ENCODE data around the gene CIRBP. TPM values are rescaled to one million over a fixed set of nuclear protein-coding genes. Genes with fewer than 3 reads are reported as not detected.

CIRBP gene
- total and polyA plus RNA-seq, 9 of the 15 experiments (the other 6 are each of a cell fraction or from before 2014, with no cell fraction given), result 20.5 to 327 (median 176) TPM

DNA sequence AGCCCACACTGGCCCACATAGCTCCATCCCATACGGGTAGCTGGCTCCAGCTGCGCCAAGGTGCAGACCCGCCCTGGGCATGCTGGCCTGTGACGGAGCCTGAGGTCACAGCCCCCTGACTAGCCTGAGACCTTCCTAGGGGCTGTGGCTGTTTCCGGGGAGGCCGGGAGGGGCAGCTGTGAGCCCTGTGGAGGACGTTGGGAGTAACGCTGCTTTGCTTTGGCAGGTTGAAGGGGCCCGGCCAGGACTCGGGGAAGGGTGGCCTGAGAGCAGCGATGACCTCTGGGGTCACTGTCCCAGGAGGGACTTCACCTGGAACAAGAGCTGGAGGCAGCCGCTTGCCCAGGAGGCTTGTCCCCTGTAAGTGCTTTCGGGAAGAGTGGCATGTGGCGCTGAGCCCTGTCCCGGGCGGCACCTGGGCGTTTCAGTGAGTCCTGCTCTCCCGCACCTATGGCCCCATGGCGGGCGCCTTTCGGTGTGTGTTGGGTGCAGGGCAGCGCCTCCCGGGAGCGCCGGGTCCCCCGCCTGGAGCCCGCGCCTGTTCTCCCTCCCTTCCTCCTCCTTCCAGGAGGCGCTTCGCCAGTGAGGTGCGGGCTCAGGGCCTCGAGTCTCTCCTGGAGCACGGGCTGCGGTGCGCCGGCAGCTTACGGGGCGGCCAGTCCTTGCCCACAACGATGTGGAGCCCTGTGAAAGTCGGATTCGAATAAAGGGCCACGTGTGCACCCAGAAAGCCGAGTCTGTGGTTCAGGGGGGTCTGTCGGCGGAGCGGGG lies 5.1 kb downstream of the CIRBP start (continued):
- TF ChIP-seq ZNF407 (IDR thresholded peaks at IDR 0.05; ENCODE audit: low read depth) (no peak), RCOR1 (IDR thresholded peaks at IDR 0.05; ENCODE audit: borderline replicate concordance in 1 of 2, low read depth in 2 of 2, low read length in 2 of 2) (no peak), ZNF174 (CRISPR knock-in tag; IDR thresholded peaks at IDR 0.05) (no peak), DNMT1 (IDR thresholded peaks at IDR 0.05) (no peak), ATF1 (CRISPR knock-in tag; IDR thresholded peaks at IDR 0.05) (no peak), ATF1 (tag; IDR thresholded peaks at IDR 0.05) (peak; percentile 40; the same call in 1 of the 2 replicates), CHAMP1 (IDR thresholded peaks at IDR 0.05) (no peak), ZNF644 (tag; IDR thresholded peaks at IDR 0.05; ENCODE audit: low read depth) (peak; percentile 61; the same call in 1 of the 2 replicates), ZFPM2 (CRISPR knock-in tag; IDR thresholded peaks at IDR 0.05) (peak; percentile 14; the same call in 1 of the 2 replicates), MTA3 (IDR thresholded peaks at IDR 0.05; ENCODE audit: borderline replicate concordance) (peak; percentile 50; the same call in 1 of the 2 replicates), ZNF41 (CRISPR knock-in tag; conservative IDR thresholded peaks at IDR 0.05) (no peak), STAG1 (CRISPR knock-in tag; IDR thresholded peaks at IDR 0.05; ENCODE audit: borderline replicate concordance) (peak; percentile 19; the same call in 1 of the 2 replicates), CHD1 (IDR thresholded peaks at IDR 0.05; ENCODE audit: low read length) (no peak), ZNF431 (CRISPR knock-in tag; IDR thresholded peaks at IDR 0.05) (no peak), HMBOX1 (IDR thresholded peaks at IDR 0.05) (no peak)
- TF ChIP-seq, protein P1, sequence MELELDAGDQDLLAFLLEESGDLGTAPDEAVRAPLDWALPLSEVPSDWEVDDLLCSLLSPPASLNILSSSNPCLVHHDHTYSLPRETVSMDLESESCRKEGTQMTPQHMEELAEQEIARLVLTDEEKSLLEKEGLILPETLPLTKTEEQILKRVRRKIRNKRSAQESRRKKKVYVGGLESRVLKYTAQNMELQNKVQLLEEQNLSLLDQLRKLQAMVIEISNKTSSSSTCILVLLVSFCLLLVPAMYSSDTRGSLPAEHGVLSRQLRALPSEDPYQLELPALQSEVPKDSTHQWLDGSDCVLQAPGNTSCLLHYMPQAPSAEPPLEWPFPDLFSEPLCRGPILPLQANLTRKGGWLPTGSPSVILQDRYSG (tag; conservative IDR thresholded peaks at IDR 0.05; ENCODE audit: low read depth), result no peak

Data from K562 (cell line).